ENCODE measurements around the gene CDKL1.
"Not testable (repeated sequence)": the region's sequence is repeated elsewhere in the genome, so short reads cannot be mapped to it uniquely, and the experiment has no call there.

Gene CDKL1

DNA sequence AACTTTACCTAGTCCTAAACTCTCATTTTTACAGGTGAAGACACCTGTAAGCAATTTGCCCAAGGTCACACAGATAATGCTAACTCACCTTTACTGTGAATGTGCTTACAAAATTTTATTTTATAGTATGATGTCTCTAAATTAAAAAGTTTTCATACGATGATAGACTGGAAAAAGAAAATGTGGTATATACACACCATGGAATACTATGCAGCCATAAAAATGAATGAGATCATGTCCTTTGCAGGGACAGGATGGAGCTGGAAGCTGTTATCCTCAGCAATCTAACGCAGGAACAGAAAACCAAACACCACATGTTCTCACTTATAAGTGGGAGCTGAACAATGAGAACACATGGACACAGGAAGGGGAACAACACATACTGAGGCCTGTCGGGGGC is 40.4 kb downstream of the CDKL1 start:
- DNase-seq (ENCODE audit: low spot score): not testable (repeated sequence)

DNA sequence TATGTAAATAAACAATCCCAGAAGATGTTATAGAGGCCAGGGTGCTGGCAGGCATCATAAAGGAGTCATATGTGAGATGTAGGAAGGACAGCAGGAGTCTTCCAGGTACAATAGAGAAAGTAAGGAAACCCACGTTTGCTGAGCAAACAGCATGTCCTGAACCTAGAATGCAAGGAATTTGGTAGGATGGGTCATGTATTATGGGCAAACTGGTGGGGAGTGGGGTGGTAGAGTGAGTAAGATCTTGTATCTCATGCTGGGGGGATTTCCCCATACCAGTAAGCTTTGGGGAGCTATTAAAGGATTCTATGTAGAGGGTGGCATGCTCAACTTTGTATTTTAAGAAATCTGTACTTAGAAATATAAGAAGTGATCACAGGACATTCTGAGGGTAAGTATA is 41.0 kb downstream of the CDKL1 start:
- DNase-seq (ENCODE audit: low spot score): no peak

DNA sequence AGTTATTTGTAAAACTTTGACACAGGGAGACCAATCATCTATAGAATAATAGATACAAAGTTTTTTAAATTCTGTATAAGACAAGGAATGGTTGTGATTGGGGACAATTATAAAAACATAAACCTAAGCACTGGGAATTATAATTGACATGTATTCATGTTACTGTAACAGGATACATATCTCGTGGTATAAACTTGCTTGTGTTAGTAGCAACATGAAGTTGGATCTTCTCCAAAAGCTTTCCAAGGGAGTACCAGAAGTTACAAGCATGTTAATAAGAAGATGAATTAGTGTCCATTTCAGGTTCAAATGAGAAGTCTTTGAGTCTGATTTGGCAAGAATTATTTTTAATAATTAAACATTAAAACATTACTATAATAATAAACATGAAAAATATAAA is 42.2 kb downstream of the CDKL1 start:
- no peak for DNase-seq (ENCODE audit: low spot score)

DNA sequence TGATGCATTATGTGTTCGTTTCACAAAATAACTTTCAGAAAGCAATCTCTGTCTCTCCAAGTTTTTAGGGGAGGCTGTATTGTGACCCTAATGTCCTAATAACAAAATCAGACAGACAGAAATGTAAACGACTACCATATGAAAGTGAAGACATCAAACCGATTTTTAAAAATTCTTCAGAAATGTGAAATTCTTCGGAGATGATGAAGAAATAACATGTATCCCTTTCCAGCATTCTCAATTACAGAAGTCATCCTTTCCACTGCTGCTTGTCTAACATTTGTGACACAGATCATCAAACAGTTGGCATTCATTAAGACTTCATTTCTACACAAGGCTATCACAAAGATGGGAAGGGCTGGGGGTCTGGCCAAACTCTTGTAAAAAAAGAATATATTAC is 43.6 kb downstream of the CDKL1 start:
- DNase-seq (ENCODE audit: low spot score): peak; percentile 55

DNA sequence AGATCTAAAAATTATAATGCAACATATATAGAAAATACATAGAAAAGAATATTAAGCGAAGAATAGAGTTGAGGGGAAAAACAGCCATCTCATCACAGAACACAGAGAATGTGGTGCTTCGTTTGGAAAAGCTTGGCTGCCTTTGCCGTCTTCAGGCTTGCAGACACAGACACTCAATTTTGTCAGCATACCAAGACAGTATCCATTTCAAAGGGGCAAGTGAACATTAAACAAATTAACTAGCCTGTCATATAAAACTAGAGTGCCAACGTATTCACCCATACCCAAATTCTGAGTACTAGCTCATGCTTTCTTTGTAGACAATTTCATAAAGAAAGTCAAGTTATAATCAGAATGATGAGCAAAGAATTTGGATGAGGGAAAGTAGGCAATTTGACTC is 44.1 kb downstream of the CDKL1 start:
- DNase-seq (ENCODE audit: low spot score): no peak

DNA sequence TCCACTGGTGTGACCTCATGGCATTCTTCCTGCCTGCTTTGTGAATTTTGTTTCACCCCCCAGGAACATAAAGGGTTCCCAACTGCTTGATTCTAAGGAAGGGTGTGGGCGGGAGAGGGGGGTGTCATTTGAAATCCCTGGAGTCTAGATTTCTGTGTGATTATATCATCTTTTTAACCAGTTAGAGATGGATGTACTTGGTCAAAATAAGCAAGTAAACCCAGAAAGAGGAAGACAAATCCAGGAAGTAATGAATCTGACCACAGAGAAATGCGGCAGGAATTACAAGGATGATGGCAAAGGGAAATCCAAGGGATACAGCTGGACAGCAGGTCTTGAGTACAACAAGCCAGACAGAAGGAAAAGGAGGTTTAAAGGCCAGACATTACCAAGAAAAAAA is 45.7 kb downstream of the CDKL1 start:
- peak; percentile 49 for DNase-seq (ENCODE audit: low spot score)

DNA sequence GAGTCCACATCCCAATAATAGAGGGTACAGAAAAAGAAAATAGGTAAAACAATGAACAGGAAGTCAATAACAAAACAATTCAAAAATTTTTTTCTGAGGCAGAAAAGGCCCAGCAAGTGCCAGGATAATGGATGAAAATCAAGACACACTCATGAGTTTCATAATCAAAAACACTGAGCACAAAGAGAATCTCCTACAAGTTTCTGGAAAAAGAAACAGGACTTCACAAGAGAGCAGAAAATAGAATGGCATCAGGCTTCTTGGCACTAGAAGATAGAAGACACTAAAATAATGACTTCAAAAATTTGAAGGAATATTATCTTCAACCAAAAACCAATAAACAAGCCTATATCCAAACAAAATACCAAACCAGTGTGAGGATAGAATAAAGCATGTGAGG is 47.7 kb downstream of the CDKL1 start:
- no peak for DNase-seq (ENCODE audit: low spot score)

DNA sequence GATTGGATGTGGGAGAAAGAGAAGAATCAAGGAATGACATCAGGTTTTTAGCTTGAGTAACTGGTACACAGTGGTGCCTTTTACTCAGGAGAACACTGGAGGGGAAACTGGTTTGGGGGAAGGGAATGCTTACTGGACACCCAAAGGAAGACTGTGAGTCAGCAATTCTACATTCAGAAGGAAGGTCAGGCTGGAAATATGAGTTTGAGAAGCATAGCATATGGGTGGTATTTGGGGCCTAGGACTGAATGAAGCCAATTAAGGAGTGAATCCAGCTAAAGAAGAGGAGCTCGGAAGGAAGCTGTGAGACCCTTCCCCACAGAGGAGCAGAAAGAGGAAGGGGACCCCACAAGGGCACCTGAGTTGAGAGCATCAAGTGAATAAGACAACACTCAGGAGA is 49.2 kb downstream of the CDKL1 start:
- DNase-seq (ENCODE audit: low spot score): peak; percentile 61

DNA sequence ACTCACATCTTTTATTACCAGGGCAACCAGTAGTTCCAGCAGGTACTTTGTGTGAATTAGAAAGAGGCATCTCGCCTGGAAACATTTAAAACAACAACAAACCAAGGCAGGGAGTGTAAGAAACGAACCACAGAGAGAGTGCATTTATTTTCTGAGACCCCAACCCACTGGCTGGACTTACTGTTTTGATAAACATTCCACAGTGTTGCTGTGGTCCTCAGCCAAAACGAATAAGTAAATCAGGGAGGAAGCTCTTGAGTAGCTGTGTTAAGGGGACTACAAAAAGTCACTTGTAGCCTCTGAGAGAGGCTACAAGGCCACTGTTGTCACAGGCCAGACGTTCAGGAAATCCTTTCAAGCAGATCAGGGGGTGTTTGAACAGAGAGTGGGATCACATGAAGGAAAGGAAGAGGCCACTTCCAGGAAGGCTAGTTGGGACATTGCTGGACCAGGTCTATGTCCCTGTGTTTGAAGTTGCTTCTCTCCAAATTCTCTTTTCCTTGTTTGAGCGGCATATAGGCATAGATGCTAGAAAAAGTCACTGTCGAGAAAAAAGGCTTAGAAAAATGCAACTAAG is 50.7 kb downstream of the CDKL1 start:
- no peak for DNase-seq (ENCODE audit: low spot score)

DNA sequence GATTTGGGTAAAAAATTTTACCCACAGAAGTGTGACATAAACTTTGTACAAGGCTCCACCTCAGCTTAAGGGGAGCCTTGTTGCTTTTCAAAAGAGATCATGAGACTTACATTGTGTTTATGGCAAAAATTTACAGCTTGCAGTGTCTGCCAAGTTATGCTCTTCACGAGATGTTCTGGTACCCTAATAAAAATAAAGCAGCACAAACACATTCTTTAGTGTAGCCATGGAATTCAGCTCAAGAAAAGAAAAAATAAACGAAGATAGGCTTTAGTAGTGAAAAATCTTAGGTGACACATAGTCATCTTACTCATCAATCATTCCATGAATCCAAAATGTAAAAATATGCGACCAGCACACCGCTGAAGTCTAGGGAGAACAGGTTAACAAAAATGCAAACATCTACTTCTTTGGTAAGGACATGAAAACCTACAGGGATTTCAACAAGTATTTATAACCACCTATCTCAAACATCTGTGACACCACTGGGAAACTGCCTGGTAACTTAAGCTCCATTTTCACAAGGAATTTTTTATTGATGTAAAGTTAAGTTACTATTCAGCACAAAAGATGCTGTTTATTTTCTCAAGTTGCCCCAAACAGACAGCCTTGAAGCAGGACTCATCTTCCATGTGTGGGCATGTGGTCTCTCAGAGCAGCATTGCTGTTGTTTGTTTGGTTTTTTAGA is 51.7 kb downstream of the CDKL1 start:
- no peak for DNase-seq (ENCODE audit: low spot score)

DNA sequence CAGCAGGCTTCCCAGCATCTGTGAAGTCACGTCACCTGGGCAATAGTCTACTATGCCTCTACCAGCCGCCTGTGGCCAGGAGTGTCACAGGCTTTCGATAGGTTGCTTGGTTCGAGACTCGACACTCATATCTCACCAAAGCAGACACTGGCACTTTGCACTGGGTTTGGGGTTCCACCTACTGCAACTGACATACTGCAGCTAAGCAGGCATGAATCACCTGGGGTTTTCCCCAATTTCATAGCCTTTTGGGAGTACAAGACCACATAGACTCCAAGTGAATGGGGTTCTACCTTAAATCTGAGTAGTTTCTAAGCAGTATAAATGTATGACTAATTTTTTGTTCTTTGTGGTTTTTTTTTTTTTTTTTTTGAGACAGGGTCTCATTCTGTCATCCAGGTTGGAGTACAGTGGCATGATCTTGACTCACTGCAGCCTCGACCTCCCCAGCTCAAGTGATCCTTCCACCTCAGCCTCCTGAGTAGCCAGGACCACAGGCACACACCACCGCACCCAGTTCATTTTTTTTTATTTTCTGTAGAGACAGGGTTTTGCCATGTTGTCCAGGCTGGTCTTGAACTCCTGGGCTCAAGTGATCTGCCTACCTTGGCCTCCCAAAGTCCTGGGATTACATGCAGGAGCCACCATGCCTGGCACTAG is 52.4 kb downstream of the CDKL1 start:
- no peak for DNase-seq (ENCODE audit: low spot score)

DNA sequence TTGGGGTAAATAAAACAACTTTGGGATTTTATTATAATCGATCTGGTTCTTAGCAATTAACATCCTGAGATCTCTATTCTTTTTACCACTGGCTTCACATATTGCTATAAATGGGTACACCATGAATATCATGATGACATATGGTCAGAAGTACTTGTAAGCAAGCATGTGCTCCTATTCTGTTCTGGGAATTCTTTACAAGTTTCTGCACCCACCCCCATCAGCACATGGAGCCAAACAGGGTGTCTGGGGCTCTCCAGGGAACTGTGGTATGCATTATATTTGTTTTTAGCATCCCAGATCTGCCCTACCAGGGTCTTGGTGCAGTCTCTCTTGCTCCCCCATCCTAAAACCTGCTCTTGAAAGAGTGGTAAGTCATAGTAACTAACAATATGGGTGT is 53.2 kb downstream of the CDKL1 start:
- peak; percentile 46 for DNase-seq (ENCODE audit: low spot score)

DNA sequence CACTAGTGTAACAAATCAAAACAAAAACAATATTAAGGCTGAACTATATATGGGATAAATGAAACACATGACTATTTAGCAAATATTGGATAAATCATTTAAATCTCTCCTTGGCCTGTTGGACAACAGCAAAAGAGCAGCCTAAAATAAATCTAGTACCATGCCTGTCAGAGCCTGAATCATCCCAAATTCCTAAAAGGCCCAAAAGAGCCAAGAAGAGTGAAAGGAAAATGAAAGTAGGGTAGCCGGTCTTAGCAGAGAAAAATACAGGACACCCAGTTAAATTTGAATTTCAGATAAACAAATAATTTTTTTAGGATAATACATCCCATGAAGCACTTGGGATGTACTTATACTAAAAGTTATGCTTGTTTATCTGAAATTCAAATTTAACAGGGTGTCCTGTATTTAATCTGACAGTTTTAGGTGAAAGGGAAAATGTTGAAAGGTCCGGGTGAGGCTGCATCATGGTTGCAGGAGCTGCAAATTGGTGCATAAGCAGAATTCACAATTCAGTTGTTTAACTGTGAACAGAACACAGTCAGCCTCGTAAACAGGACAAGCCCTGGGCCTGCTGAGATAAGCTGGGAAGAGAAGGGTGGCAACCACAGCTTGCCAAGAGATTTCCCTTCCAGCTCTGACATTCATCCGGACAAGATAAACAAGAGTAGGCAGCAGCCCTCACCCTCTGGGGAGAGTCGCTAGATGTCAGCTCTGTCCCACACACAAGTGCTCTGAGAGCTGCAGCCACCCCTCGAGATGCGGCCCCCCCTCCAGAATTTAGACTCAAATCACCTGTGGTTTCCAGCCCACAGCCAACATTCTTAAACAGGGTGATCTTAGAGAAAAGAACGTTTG is 54.2 kb downstream of the CDKL1 start:
- peak; percentile 84 for DNase-seq (ENCODE audit: low spot score)

DNA sequence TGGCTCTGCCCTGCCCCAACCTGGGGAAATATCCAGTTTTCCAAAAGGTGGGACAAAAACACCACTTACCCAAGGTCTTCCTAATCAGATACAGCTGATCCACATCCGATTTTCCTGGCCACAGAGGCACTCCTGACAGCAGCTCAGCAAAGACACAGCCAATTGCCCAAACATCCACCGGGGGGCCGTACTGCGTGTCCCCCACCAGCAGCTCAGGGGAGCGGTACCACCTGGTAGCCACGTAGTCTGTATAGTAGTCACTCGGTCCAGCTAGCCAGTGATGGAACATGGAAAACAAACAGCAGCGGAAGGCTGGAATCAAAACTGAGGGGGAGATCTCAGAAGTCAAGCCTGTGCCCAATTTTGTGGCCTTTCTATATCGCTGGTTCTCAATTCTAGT is 55.7 kb downstream of the CDKL1 start:
- no peak for DNase-seq (ENCODE audit: low spot score)

DNA sequence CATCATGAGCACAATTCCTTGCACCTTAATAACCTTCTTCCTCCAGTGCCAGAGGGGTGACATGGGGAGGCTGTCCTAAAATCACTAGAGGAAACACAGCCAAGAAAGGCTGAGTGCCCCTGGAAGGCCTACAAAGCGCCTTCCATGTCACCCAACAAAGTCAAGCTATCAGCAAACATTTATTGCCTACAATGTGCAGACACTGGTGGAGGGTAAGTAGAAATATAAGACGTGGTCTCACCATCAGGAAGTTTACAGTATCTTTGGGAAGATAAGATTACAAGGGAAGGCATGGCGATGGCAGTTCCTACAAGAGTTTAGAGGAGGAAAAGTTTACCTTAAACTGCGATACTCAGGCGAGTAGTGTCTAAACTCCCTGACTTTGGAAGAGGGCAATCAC is 56.6 kb downstream of the CDKL1 start:
- no peak for DNase-seq (ENCODE audit: low spot score)

DNA sequence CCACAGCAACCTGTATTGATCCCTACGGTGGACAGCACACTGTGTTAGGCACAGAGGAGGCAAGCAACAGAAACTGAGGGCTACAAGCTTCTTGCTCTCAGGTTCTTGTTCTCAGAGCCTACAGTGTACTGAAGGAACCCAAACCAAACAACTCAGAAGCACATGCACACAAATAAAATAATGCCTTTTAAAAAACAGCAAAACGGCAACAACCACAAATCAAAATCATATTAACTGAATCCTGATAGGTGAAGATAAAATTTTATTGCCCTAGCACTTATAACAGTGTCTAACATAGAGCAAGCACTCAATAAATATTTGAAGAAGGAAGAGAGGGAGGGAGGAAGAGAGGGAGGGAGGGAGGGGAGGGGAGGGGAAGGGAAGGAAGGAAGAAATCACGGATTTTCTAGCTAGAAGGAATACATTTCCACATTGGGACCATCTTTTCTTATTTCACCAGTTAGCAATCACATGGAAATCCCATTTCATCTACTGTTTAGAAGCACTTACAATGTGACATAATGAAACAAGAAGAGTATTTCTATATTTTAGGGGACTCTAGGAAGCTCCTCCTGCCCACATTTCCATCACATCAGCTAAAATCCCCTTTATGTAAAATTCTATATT is 57.4 kb downstream of the CDKL1 start:
- no peak for DNase-seq (ENCODE audit: low spot score)

DNA sequence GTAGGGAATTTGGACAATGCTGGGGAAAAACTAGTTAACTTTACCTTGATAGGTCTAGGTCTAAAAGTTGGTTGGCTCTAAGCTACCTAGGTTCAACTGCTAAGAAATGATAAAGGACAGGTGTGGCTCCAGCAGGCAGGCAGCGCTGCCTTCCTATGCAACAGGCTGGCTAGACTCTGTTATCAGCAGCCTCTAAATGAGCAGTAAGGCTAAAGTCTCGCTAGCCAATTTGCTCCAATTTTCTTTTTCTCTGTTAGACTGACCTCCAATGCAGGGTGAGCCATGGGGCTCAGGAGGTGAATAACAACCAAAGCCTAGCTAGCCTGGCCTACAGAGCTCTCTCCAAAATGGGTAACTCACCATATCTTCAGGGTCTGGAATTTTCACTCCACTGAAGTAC is 58.1 kb downstream of the CDKL1 start:
- no peak for DNase-seq (ENCODE audit: low spot score)

DNA sequence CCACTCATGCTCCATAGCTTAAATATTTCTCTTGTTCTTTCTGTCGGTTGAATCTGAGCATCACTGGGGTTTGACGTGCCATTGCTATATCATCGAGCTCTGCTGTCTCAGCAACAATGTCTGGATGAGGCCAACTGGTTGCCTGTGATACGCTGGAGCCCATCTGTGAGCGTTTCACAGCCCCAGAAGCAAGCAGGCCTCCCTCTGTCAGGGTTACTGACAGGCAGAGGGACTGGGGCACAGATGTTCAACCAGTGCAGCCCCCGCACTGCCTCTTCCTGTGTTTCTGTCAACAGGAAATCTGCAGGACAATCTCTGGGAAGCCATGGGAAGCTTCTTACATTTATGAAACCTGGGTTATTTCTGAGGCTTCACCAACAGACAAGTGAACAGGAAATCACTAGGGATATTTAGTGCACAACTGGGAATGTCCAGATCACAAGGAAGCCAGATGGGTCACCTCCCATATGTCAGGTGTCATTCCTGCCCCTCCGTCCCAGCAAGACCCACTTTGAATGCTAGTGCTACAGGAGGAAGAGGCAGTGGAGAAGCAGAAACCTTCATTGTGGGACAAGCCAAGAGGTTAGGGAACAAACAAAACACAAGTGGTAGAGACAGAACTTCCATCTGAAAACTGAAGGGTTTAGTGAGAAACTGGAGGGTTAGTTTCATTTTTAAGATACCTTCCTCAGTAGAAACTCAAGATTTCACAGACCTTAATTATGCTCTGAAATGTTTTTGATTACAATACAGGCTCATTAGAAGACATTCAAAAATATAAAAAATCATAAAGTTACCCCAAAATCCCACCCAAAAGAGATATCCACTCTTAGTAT is 60.5 kb downstream of the CDKL1 start:
- peak; percentile 32 for DNase-seq (ENCODE audit: low spot score)

DNA sequence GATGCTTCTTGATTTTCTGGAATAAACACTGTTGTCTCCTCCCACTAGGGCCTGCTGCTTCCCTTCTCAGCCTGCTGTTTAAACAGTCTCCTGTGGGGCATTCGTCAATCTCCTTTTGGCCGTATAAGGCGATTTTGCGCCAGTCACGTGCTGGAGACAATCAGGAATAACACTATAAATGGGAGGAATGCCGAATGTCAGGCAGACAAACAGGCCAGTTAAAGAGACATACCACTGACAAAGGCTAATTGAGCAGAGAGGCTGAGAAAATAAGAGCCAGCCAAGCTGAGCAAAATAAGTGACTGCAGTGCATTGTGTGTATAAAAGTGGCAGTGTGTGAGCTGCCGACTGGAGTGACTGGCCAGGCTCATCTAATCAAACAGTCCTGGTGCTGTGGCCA is 61.3 kb downstream of the CDKL1 start:
- DNase-seq (ENCODE audit: low spot score): peak; percentile 48

DNA sequence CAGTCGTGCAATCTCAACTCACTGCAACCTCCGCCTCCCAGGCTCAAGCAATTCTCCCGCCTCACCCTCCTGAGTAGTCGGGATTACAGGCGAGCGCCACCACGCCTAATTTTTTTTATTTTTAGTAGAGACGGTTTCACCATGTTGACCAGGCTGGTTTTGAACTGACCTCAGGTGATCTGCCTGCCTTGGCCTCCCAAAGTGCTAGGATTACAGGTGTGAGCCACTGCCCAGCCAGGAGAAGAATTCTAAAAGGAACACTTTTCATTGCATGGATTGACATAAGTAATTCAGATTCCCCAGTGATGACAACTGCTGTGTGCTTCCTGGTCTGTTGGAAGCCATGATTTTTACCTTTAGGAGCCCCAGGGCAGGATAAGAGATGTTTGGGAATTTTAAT is 62.5 kb downstream of the CDKL1 start:
- DNase-seq (ENCODE audit: low spot score): no peak

DNA sequence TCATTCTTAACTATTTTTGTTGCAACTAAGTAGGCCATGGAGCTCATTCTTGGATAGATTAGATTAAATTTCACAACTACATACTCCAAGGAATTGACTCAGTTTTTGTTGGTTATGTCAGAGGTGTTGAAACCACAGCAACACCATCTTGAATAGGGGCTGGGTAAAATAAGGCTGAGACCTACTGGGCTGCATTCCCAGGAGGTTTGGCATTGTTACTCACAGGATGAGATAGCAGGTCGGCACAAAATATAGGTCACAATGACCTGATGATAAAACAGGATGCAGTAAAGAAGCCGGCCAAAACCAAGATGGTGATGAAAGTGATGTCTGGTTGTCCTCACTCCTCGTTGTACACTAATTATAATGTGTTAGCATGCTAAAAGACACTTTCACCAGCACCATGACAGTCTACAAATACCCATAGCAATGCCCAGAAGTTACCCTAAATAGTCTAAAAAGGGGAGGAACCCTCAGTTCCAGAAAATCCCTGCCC is 63.6 kb downstream of the CDKL1 start:
- DNase-seq (ENCODE audit: low spot score): peak; percentile 48
